GM12865 (cell line): ENCODE results near the gene CDYL.

Source experiments
- DNase-seq: peaks from one replicate; pipeline ENCODE4 v3.0.0; 2010; ENCODE audit warnings: low read depth
- H3K4me3 ChIP-seq: 2 replicates; pipeline ENCODE4 v1.5.1; 2011; ENCODE audit warnings: mild to moderate bottlenecking, low read depth, low read length, control low read depth
- CTCF ChIP-seq: IDR thresholded peaks from 2 replicates; pipeline ENCODE4 v1.5.1; 2011; ENCODE audit warnings: low read length, control low read depth, low read depth, inconsistent platforms; ENCODE audit not compliant: insufficient read depth; ENCODE audit errors: missing control alignments

Gene CDYL

GRCh38 chr6:4936681-4937041 is 160.5 kb downstream of the CDYL start:
- peak; percentile 61 for DNase-seq
- peak; percentile 51 for TF ChIP-seq CTCF
- no peak overlapping the region for H3K4me3 ChIP-seq

DNA sequence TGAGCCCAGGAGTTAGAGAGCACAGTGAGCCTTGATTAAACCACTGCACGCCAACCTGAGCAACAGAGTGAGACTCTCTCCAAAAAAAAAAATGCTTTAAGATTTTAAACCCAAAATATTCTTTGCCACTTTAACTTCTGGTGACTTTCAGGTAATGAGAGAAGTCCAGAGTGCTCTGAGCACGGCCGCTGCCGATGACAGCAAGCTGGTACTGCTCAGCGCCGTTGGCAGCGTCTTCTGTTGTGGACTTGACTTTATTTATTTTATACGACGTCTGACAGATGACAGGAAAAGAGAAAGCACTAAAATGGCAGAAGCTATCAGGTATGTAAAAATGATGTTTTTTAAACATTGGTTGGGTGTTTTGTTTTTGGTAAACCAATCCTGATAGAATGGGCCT is 161.2 kb downstream of the CDYL start:
- no peak overlapping the region for H3K4me3 ChIP-seq
- DNase-seq = no peak
- TF ChIP-seq CTCF = no peak

DNA sequence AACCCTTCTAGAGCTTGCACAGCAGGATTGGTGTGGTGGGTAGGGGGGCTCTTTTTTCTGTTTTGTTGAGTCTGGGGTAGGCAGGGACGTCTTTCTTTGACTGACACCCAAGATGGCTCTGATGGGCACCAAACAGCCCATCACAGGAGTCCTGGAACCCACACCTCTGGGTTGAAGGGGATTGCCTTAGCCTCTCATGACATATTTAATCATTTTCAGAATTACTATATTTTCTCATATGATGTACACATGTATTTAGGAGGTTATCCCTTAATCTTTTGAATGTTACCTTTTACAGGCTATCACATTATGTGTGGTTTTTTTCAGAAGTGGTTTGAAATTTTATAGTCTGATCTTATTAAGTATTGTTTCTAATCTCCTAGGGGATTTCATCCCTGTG is 163.0 kb downstream of the CDYL start:
- no peak for TF ChIP-seq CTCF
- no peak overlapping the region for H3K4me3 ChIP-seq
- no peak for DNase-seq

DNA sequence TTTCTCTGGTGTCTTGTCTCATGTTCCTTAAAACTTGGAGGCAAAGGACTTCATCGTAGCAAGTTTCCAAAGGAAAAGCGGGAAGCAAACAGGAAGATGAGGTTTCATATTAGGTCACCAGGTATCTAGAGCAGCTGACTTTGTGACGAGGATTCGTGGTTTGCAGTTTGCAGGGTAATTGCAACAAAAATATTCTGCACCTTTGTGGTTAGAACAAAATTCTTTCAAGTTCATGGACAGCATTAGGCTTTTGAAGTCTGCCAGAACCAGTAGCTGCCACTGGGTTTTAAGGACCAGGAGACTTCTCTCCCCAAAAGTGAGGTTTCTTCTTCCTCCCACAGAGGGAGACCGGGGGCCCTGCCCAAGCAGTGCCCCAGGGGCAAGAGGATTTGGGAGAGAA is 164.2 kb downstream of the CDYL start:
- H3K4me3 ChIP-seq = no peak overlapping the region
- no peak for DNase-seq
- TF ChIP-seq CTCF = no peak

- no peak overlapping the region for H3K4me3 ChIP-seq
- DNase-seq = peak; percentile 78
- no peak for TF ChIP-seq CTCF
These were observed 165.8 kb downstream of the CDYL start for GRCh38 chr6:4941782-4942672.

- H3K4me3 ChIP-seq = no peak overlapping the region
- no peak for TF ChIP-seq CTCF
- DNase-seq = no peak
These were observed 166.4 kb downstream of the CDYL start for GRCh38 chr6:4942673-4943009.

DNA sequence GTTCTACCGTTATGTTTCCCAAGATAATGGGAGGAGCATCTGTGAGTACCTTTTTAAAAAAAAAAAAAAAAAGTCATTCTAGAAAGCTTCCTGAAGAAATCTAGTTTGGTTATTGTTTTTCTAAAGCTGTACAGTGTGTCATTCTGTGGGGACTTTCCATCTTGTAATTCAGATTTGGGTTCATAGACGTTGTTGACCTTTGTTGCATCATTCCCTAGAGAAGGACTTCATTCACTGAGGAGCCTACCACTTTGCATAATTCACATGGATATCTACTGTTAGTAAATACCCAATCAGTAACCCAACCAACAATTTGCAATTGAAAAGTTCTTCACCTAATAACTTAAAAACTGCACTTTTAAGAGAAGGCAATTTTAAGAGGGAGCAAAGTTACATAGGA is 167.5 kb downstream of the CDYL start:
- H3K4me3 ChIP-seq = no peak overlapping the region
- DNase-seq = no peak
- no peak for TF ChIP-seq CTCF
